HG02852 (cell line): ENCODE data around the gene GUCY1B1.
A peak's percentile ranks its signal among the peaks of the same experiment; 100 is the strongest.

ENCODE experiments used
- ATAC-seq: cut with Tn5 transposase; IDR thresholded peaks from one replicate; pipeline ENCODE4 v1.9.1; 2021; ENCODE audit warnings: mild to moderate bottlenecking, moderate library complexity; ENCODE audit not compliant: unreplicated experiment

Gene GUCY1B1

GRCh38 chr4:155758481-155759371 is at the start of gene GUCY1B1:
Gene GUCY1B1 (plus strand): TSS chr4:155759021. CDS start chr4:155759141, 120 bp downstream.
- peak; percentile 96 for ATAC-seq

- ATAC-seq, result no peak
Measured at GRCh38 chr4:155709918-155710317, 48.9 kb upstream of the GUCY1B1 start.

GRCh38 chr4:155711556-155711955 is 47.3 kb upstream of the GUCY1B1 start:
- ATAC-seq, result no peak

- no peak for ATAC-seq
Measured at GRCh38 chr4:155712846-155713245, 46.0 kb upstream of the GUCY1B1 start.

- no peak for ATAC-seq
Measured at GRCh38 chr4:155713911-155714310, 44.9 kb upstream of the GUCY1B1 start.

GRCh38 chr4:155722336-155722735 is 36.5 kb upstream of the GUCY1B1 start:
- no peak for ATAC-seq

GRCh38 chr4:155722816-155723499 is 35.9 kb upstream of the GUCY1B1 start:
- ATAC-seq, result no peak

GRCh38 chr4:155724731-155725130 is 34.1 kb upstream of the GUCY1B1 start:
- no peak for ATAC-seq

- no peak for ATAC-seq
Measured at GRCh38 chr4:155734065-155734464, 24.8 kb upstream of the GUCY1B1 start.

GRCh38 chr4:155734951-155735350 is 23.9 kb upstream of the GUCY1B1 start:
- no peak for ATAC-seq

GRCh38 chr4:155735496-155735895 is 23.3 kb upstream of the GUCY1B1 start:
- no peak for ATAC-seq

GRCh38 chr4:155738548-155738947 is 20.3 kb upstream of the GUCY1B1 start:
- ATAC-seq, result no peak

GRCh38 chr4:155741546-155741945 is 17.3 kb upstream of the GUCY1B1 start:
- ATAC-seq, result no peak

- no peak for ATAC-seq
Measured at GRCh38 chr4:155742310-155743015, 16.4 kb upstream of the GUCY1B1 start.

- ATAC-seq, result no peak
Measured at GRCh38 chr4:155745984-155746383, 12.8 kb upstream of the GUCY1B1 start.

- no peak for ATAC-seq
Measured at GRCh38 chr4:155748039-155748438, 10.8 kb upstream of the GUCY1B1 start.

GRCh38 chr4:155749041-155749440 is 9.8 kb upstream of the GUCY1B1 start:
- ATAC-seq, result no peak

GRCh38 chr4:155751569-155751968 is 7.3 kb upstream of the GUCY1B1 start:
- no peak for ATAC-seq

GRCh38 chr4:155757745-155758265 is 1.0 kb upstream of the GUCY1B1 start:
- no peak for ATAC-seq

- ATAC-seq, result no peak
Measured at GRCh38 chr4:155759372-155760252, 791 bp downstream of the GUCY1B1 start.
